ENCODE data around the gene CLEC19A. TPM values are rescaled to one million over a fixed set of nuclear protein-coding genes. Genes with fewer than 3 reads are reported as not detected.

CLEC19A gene
- total RNA-seq, 1 donor from 2014 or later, result not detected

GRCh38 chr16:19269098-19269497 lies 16.4 kb upstream of the CLEC19A start:
- DNase-seq (ENCODE audit: extremely low spot score in 2 of 2), result no peak
- intact Hi-C loops (cut with DNase I), result no loop called here
- H3K36me3 ChIP-seq, result peaks cover 0 to 4% of the 10 kb centered on the region in 2 donors
- no peak overlapping the region for H3K27ac ChIP-seq
- H3K9me3 ChIP-seq, result no peaks in the 10 kb centered on the region
- TF ChIP-seq POLR2AphosphoS5 (IDR thresholded peaks at IDR 0.05; ENCODE audit: insufficient read depth in 1 of 2, low read depth in 1 of 2), result no peak
- H3K27me3 ChIP-seq, result no peaks in the 10 kb centered on the region
- no peak overlapping the region for H3K4me3 ChIP-seq
- H3K4me1 ChIP-seq, result no peaks in the 10 kb centered on the region

- H3K4me3 ChIP-seq, result no peak overlapping the region
- no peaks in the 10 kb centered on the region for H3K27me3 ChIP-seq
- no peaks in the 10 kb centered on the region for H3K36me3 ChIP-seq
- no peaks in the 10 kb centered on the region for H3K9me3 ChIP-seq
- intact Hi-C loops (cut with DNase I), result no loop called here
- no peak for DNase-seq (ENCODE audit: extremely low spot score in 2 of 2)
- H3K27ac ChIP-seq, result no peak overlapping the region
- TF ChIP-seq POLR2A (IDR thresholded peaks at IDR 0.05), result no peak
- no peaks in the 10 kb centered on the region for H3K4me1 ChIP-seq
Observed at GRCh38 chr16:19274165-19274797, 11.2 kb upstream of the CLEC19A start.

GRCh38 chr16:19278403-19278802 lies 7.1 kb upstream of the CLEC19A start:
- H3K4me3 ChIP-seq, result no peak overlapping the region
- H3K9me3 ChIP-seq, result no peaks in the 10 kb centered on the region
- no peak overlapping the region for H3K27ac ChIP-seq
- DNase-seq (ENCODE audit: extremely low spot score in 2 of 2), result no peak
- no peaks in the 10 kb centered on the region for H3K27me3 ChIP-seq
- no peaks in the 10 kb centered on the region for H3K36me3 ChIP-seq
- TF ChIP-seq POLR2A (IDR thresholded peaks at IDR 0.05) (no peak), POLR2AphosphoS5 (IDR thresholded peaks at IDR 0.05; ENCODE audit: insufficient read depth in 1 of 2, low read depth in 1 of 2) (no peak), CTCF (IDR thresholded peaks at IDR 0.05) (no peak)
- no peaks in the 10 kb centered on the region for H3K4me1 ChIP-seq
- intact Hi-C loops (cut with DNase I), result no loop called here

- H3K36me3 ChIP-seq, result no peaks in the 10 kb centered on the region
- H3K9me3 ChIP-seq, result no peaks in the 10 kb centered on the region
- H3K27ac ChIP-seq, result no peak overlapping the region
- intact Hi-C loops (cut with DNase I), result no loop called here
- no peak overlapping the region for H3K4me3 ChIP-seq
- H3K27me3 ChIP-seq, result no peaks in the 10 kb centered on the region
- H3K4me1 ChIP-seq, result no peaks in the 10 kb centered on the region
- no peak for DNase-seq (ENCODE audit: extremely low spot score in 2 of 2)
- no peak for TF ChIP-seq POLR2A (IDR thresholded peaks at IDR 0.05)
- TF ChIP-seq POLR2AphosphoS5 (IDR thresholded peaks at IDR 0.05; ENCODE audit: insufficient read depth in 1 of 2, low read depth in 1 of 2), result no peak
- TF ChIP-seq CTCF (IDR thresholded peaks at IDR 0.05), result no peak
Observed at GRCh38 chr16:19281246-19281645, 4.3 kb upstream of the CLEC19A start.

GRCh38 chr16:19282101-19282500 lies 3.4 kb upstream of the CLEC19A start:
- no peaks in the 10 kb centered on the region for H3K9me3 ChIP-seq
- no peak for DNase-seq (ENCODE audit: extremely low spot score in 2 of 2)
- no peaks in the 10 kb centered on the region for H3K36me3 ChIP-seq
- TF ChIP-seq POLR2AphosphoS5 (IDR thresholded peaks at IDR 0.05; ENCODE audit: insufficient read depth in 1 of 2, low read depth in 1 of 2) (no peak), POLR2A (IDR thresholded peaks at IDR 0.05) (no peak), CTCF (IDR thresholded peaks at IDR 0.05) (no peak)
- intact Hi-C loops (cut with DNase I), result no loop called here
- H3K4me3 ChIP-seq, result no peak overlapping the region
- no peaks in the 10 kb centered on the region for H3K4me1 ChIP-seq
- H3K27me3 ChIP-seq, result no peaks in the 10 kb centered on the region
- H3K27ac ChIP-seq, result no peak overlapping the region

- DNase-seq (ENCODE audit: extremely low spot score in 2 of 2), result no peak
- intact Hi-C loops (cut with DNase I), result no loop called here
- H3K9me3 ChIP-seq, result no peaks in the 10 kb centered on the region
- no peaks in the 10 kb centered on the region for H3K4me1 ChIP-seq
- no peak overlapping the region for H3K27ac ChIP-seq
- no peaks in the 10 kb centered on the region for H3K36me3 ChIP-seq
- no peak overlapping the region for H3K4me3 ChIP-seq
- H3K27me3 ChIP-seq, result no peaks in the 10 kb centered on the region
- TF ChIP-seq CTCF (IDR thresholded peaks at IDR 0.05) (no peak), POLR2A (IDR thresholded peaks at IDR 0.05) (no peak), POLR2AphosphoS5 (IDR thresholded peaks at IDR 0.05; ENCODE audit: insufficient read depth in 1 of 2, low read depth in 1 of 2) (no peak)
Observed at GRCh38 chr16:19283637-19284036, 1.9 kb upstream of the CLEC19A start.

Data from vagina (tissue), 2 donors.